Endodermal cell (in vitro differentiated cells): ENCODE results near the gene IL19. TPM values are rescaled to one million over a fixed set of nuclear protein-coding genes. Genes with fewer than 3 reads are reported as not detected.

Source experiments
- DNase-seq: peaks from one replicate; pipeline ENCODE4 v3.0.0-alpha.2; 2017
- H3K27ac ChIP-seq: 2 replicates; pipeline ENCODE4 v1.5.1; 2013; ENCODE audit warnings: mild to moderate bottlenecking, low read depth, low read length, moderate library complexity
- H3K27me3 ChIP-seq: 2 replicates; pipeline ENCODE4 v1.6.1; 2013; ENCODE audit warnings: mild to moderate bottlenecking, low read length, moderate library complexity; ENCODE audit not compliant: insufficient read depth, control insufficient read depth, poor library complexity, severe bottlenecking
- H3K36me3 ChIP-seq: 2 replicates; pipeline ENCODE4 v1.7.0; 2013; ENCODE audit warnings: mild to moderate bottlenecking, low read length, moderate library complexity; ENCODE audit not compliant: control insufficient read depth, insufficient read depth
- H3K4me1 ChIP-seq: one replicate; pipeline ENCODE4 v1.7.0; 2013; ENCODE audit warnings: low read length; ENCODE audit not compliant: control insufficient read depth, insufficient read depth
- H3K4me3 ChIP-seq: 2 replicates; pipeline ENCODE4 v1.5.1; 2013; ENCODE audit warnings: mild to moderate bottlenecking, low read length, moderate library complexity
- H3K9ac ChIP-seq: 2 replicates; pipeline ENCODE4 v1.6.1; 2013; ENCODE audit warnings: mild to moderate bottlenecking, low read length, moderate library complexity; ENCODE audit not compliant: poor library complexity, severe bottlenecking; ENCODE audit errors: extremely low read depth
- H3K9me3 ChIP-seq: 2 replicates; pipeline ENCODE4 v1.6.1; 2013; ENCODE audit warnings: mild to moderate bottlenecking, low read length, moderate library complexity; ENCODE audit not compliant: control insufficient read depth
- H3K27ac Mint-ChIP-seq: 2 replicates; pipeline ENCODE4 v1.8.0; 2020; ENCODE audit warnings: mixed read lengths
- H3K27me3 Mint-ChIP-seq: 2 replicates; pipeline ENCODE4 v1.8.0; 2021; ENCODE audit warnings: mild to moderate bottlenecking, mixed read lengths; ENCODE audit not compliant: insufficient read depth
- H3K36me3 Mint-ChIP-seq: 2 replicates; pipeline ENCODE4 v1.8.0; 2020; ENCODE audit warnings: low read depth, mixed read lengths
- H3K4me1 Mint-ChIP-seq: 2 replicates; pipeline ENCODE4 v1.8.0; 2020; ENCODE audit warnings: mixed read lengths
- H3K4me3 Mint-ChIP-seq: 2 replicates; pipeline ENCODE4 v1.8.0; 2020; ENCODE audit warnings: mild to moderate bottlenecking, moderate library complexity, mixed read lengths
- H3K9me3 Mint-ChIP-seq: 2 replicates; pipeline ENCODE4 v1.8.0; 2020; ENCODE audit warnings: mild to moderate bottlenecking, mixed read lengths
- CTCF ChIP-seq: fragments of 200-600 bp; sonication (generic); conservative IDR thresholded peaks from 2 replicates; pipeline ENCODE4 v1.5.0; 2021; ENCODE audit warnings: antibody characterized with exemption, mild to moderate bottlenecking
- WGBS, 2 experiments: methylation state at CpG; one replicate each; pipeline versions ENCODE4 v1.1.5 to v1.1.7; 2013; ENCODE audit warnings: missing lambda C conversion rate in 2 of 2, mixed read lengths in 1 of 2; ENCODE audit not compliant: insufficient coverage in 1 of 2, insufficient read length in 1 of 2; 5-methylcytosine and 5-hydroxymethylcytosine counted together
- total RNA-seq, 2 donors: library from RNA; stranded (reverse); fragmentation: NEBNext Ultra II Directional in 1 of 2; extraction: Animal tissue kit (Norgen Biotek cat#: 25700) in 1 of 2; gene quantifications; 2 replicates in 1 of 2; 3 replicates in 1 of 2; pipeline ENCODE4 v1.2.1, GENCODE V29; 2021

IL19 gene
- total RNA-seq, 2 donors from 2014 or later: not detected

- Histone ChIP-seq H3K9me3 (no peaks in the 10 kb centered on the region), H3K4me3 (no peak overlapping the region), H3K27me3 (peaks cover 5% of the 10 kb centered on the region), H3K4me1 (no peaks in the 10 kb centered on the region), H3K27ac (no peak overlapping the region), H3K36me3 (no peaks in the 10 kb centered on the region), H3K9ac (no peak overlapping the region)
- 92 to 94% methylated on average over 5 to 8 of the region's 8 CpGs for WGBS, 2 experiments
- no peak for DNase-seq
- Mint-ChIP-seq H3K4me3 (no peak overlapping the region), H3K36me3 (no peaks in the 10 kb centered on the region), H3K9me3 (no peaks in the 10 kb centered on the region), H3K27ac (no peak overlapping the region), H3K27me3 (no peaks in the 10 kb centered on the region), H3K4me1 (no peaks in the 10 kb centered on the region)
- TF ChIP-seq CTCF: no peak
Observed at GRCh38 chr1:206796981-206797402, 26.4 kb downstream of the IL19 start.

- no peak overlapping the region for H3K4me3 Mint-ChIP-seq
- WGBS, 2 experiments: 64 to 73% methylated on average over 5 to 8 of the region's 8 CpGs
Observed at GRCh38 chr1:206797534-206798383, 27.2 kb downstream of the IL19 start.

GRCh38 chr1:206798384-206798996, 27.9 kb downstream of the IL19 start:
- TF ChIP-seq CTCF: peak; percentile 8
- Mint-ChIP-seq H3K4me1 (no peaks in the 10 kb centered on the region), H3K36me3 (no peaks in the 10 kb centered on the region), H3K4me3 (no peak overlapping the region), H3K9me3 (no peaks in the 10 kb centered on the region), H3K27ac (no peak overlapping the region), H3K27me3 (no peaks in the 10 kb centered on the region)
- WGBS, 2 experiments: 87 to 96% methylated on average over 11 to 13 of the region's 13 CpGs
- Histone ChIP-seq H3K9ac (no peak overlapping the region), H3K4me3 (no peak overlapping the region), H3K27ac (no peak overlapping the region), H3K9me3 (no peaks in the 10 kb centered on the region), H3K4me1 (no peaks in the 10 kb centered on the region), H3K36me3 (no peaks in the 10 kb centered on the region), H3K27me3 (peaks cover 5% of the 10 kb centered on the region)
- no peak for DNase-seq

More at GRCh38 chr1:206797534-206798383, 27.2 kb downstream of the IL19 start:
- no peaks in the 10 kb centered on the region for H3K36me3 ChIP-seq
- no peaks in the 10 kb centered on the region for H3K9me3 Mint-ChIP-seq
- H3K36me3 Mint-ChIP-seq: no peaks in the 10 kb centered on the region
- H3K27me3 Mint-ChIP-seq: no peaks in the 10 kb centered on the region
- peak; percentile 87 for TF ChIP-seq CTCF
- no peak overlapping the region for H3K9ac ChIP-seq
- H3K9me3 ChIP-seq: no peaks in the 10 kb centered on the region
- no peak overlapping the region for H3K27ac Mint-ChIP-seq
- DNase-seq: peak; percentile 86
- no peak overlapping the region for H3K27ac ChIP-seq
- H3K27me3 ChIP-seq: peaks cover 5% of the 10 kb centered on the region
- H3K4me3 ChIP-seq: no peak overlapping the region
- no peaks in the 10 kb centered on the region for H3K4me1 ChIP-seq
- no peaks in the 10 kb centered on the region for H3K4me1 Mint-ChIP-seq
